Lung (tissue), 12 donors: ENCODE data around the gene IFNAR1. TPM values are rescaled to one million over a fixed set of nuclear protein-coding genes. Genes with fewer than 3 reads are reported as not detected.

Source experiments
- ATAC-seq: fragments of 200-7000 bp; cut with Tn5 transposase; one replicate; pipeline ENCODE4 v1.9.1; 2020; ENCODE audit warnings: moderate number of reproducible peaks; ENCODE audit not compliant: insufficient read depth, low FRiP score
- DNase-seq, 3 donors: peaks; one replicate each; pipeline ENCODE4 v3.0.0-alpha.2; 2013 to 2017
- H3K27ac ChIP-seq, 2 donors: one replicate each; pipeline ENCODE4 v1.5.1; 2013; ENCODE audit warnings: mild to moderate bottlenecking in 2 of 2, moderate library complexity in 2 of 2, control low read depth in 1 of 2, inconsistent platforms in 1 of 2, low read depth in 1 of 2, low read length in 1 of 2
- H3K27me3 ChIP-seq, 3 donors: one replicate each; pipeline ENCODE4 v1.5.1; 2013; ENCODE audit warnings: low read length in 2 of 3; ENCODE audit not compliant: control insufficient read depth in 3 of 3, insufficient read depth in 3 of 3
- H3K36me3 ChIP-seq, 4 donors: one replicate each; pipeline ENCODE4 v1.5.1; 2013; ENCODE audit warnings: low read length in 4 of 4, mild to moderate bottlenecking in 1 of 4, moderate library complexity in 1 of 4; ENCODE audit not compliant: control insufficient read depth in 4 of 4, insufficient read depth in 4 of 4
- H3K4me1 ChIP-seq, 5 donors: one replicate each; pipeline ENCODE4 v1.5.1; 2013; ENCODE audit warnings: low read length in 5 of 5, mild to moderate bottlenecking in 2 of 5, moderate library complexity in 1 of 5; ENCODE audit not compliant: control insufficient read depth in 5 of 5, insufficient read depth in 5 of 5
- H3K4me3 ChIP-seq: one replicate; pipeline ENCODE4 v1.5.1; 2013; ENCODE audit warnings: mild to moderate bottlenecking, control low read depth, moderate library complexity
- H3K9ac ChIP-seq, 2 donors: one replicate each; pipeline ENCODE4 v1.5.1; 2013; ENCODE audit warnings: low read length in 2 of 2, control low read depth in 1 of 2; ENCODE audit not compliant: insufficient read depth in 1 of 2
- H3K9me3 ChIP-seq, 4 donors: one replicate each; pipeline ENCODE4 v1.5.1; 2013; ENCODE audit warnings: low read length in 3 of 4, mild to moderate bottlenecking in 1 of 4, moderate library complexity in 1 of 4; ENCODE audit not compliant: control insufficient read depth in 4 of 4, insufficient read depth in 3 of 4
- WGBS, 2 donors: extraction: QIAGEN DNeasy Blood & Tissue Kit; methylation state at CpG; one replicate each; pipeline ENCODE4 v1.1.7; 2013; 5-methylcytosine and 5-hydroxymethylcytosine counted together
- polyA plus RNA-seq, 2 donors: library from polyadenylated mRNA; stranded (reverse); fragments of 200-250 nt; gene quantifications; one replicate each; pipeline ENCODE4 v1.2.1, GENCODE V29; 2013
- total RNA-seq, 2 donors: library from RNA; depleted of rRNA in 1 of 2; stranded (reverse); fragments of >200 nt in 1 of 2; gene quantifications; one replicate each; pipeline ENCODE4 v1.2.1, GENCODE V29; 2014 to 2021
- TF ChIP-seq, protein P1 (sequence below): IDR thresholded peaks from 2 replicates; pipeline ENCODE4 v1.5.1; 2012; ENCODE audit warnings: mild to moderate bottlenecking; ENCODE audit errors: control extremely low read depth, extremely low read depth
- donor health status: control.
- donor health status: control.
- donor health status: Bipolar disorder and iron deficiency.
- donor health status: healthy.
- donor health status: DM: yes; HTN: yes; CAD: no.

Gene IFNAR1
- total and polyA plus RNA-seq, 4 donors, result 14.3 to 58.7 (median 51.4) TPM

- Histone ChIP-seq H3K9me3 (no peaks in the 10 kb centered on the region), H3K27me3 (no peaks in the 10 kb centered on the region), H3K36me3 (peaks cover 7 to 18% (median 9%) of the 10 kb centered on the region in 4 donors), H3K4me1 (peaks cover 0 to 5% (median 0%) of the 10 kb centered on the region in 5 donors), H3K27ac (no peak overlapping the region), H3K9ac (no peak overlapping the region), H3K4me3 (no peak overlapping the region)
- TF ChIP-seq, protein P1, sequence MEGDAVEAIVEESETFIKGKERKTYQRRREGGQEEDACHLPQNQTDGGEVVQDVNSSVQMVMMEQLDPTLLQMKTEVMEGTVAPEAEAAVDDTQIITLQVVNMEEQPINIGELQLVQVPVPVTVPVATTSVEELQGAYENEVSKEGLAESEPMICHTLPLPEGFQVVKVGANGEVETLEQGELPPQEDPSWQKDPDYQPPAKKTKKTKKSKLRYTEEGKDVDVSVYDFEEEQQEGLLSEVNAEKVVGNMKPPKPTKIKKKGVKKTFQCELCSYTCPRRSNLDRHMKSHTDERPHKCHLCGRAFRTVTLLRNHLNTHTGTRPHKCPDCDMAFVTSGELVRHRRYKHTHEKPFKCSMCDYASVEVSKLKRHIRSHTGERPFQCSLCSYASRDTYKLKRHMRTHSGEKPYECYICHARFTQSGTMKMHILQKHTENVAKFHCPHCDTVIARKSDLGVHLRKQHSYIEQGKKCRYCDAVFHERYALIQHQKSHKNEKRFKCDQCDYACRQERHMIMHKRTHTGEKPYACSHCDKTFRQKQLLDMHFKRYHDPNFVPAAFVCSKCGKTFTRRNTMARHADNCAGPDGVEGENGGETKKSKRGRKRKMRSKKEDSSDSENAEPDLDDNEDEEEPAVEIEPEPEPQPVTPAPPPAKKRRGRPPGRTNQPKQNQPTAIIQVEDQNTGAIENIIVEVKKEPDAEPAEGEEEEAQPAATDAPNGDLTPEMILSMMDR, result no peak
- ATAC-seq (no peak), DNase-seq (no peak)
- 86 to 96% methylated on average over 1 of the region's 1 CpG for WGBS, 2 donors
Measured at GRCh38 chr21:33339135-33339534, 14.4 kb downstream of the IFNAR1 start.

GRCh38 chr21:33339918-33340317 is 15.1 kb downstream of the IFNAR1 start:
- Histone ChIP-seq H3K9me3 (no peaks in the 10 kb centered on the region), H3K4me3 (no peak overlapping the region), H3K36me3 (peaks cover 7 to 18% (median 8%) of the 10 kb centered on the region in 4 donors), H3K27ac (peak overlapping the region in 1 of 2 donors; percentile 2), H3K4me1 (peaks cover 0 to 5% (median 0%) of the 10 kb centered on the region in 5 donors), H3K9ac (no peak overlapping the region), H3K27me3 (no peaks in the 10 kb centered on the region)
- ATAC-seq (no peak), DNase-seq (peak in 1 of 3 donors; percentile 9)
- TF ChIP-seq, protein P1, result no peak
- 21 to 29% methylated on average over 2 of the region's 2 CpGs for WGBS, 2 donors

- Histone ChIP-seq H3K27me3 (no peaks in the 10 kb centered on the region), H3K27ac (no peak overlapping the region), H3K4me1 (no peaks in the 10 kb centered on the region), H3K9me3 (no peaks in the 10 kb centered on the region), H3K4me3 (no peak overlapping the region), H3K9ac (no peak overlapping the region), H3K36me3 (peaks cover 11 to 26% (median 19%) of the 10 kb centered on the region in 4 donors)
- TF ChIP-seq, protein P1, result no peak
- DNase-seq, result no peak
- 94 to 96% methylated on average over 5 of the region's 5 CpGs for WGBS, 2 donors
- ATAC-seq, result no peak
Measured at GRCh38 chr21:33345751-33346238, 21.0 kb downstream of the IFNAR1 start.

DNA sequence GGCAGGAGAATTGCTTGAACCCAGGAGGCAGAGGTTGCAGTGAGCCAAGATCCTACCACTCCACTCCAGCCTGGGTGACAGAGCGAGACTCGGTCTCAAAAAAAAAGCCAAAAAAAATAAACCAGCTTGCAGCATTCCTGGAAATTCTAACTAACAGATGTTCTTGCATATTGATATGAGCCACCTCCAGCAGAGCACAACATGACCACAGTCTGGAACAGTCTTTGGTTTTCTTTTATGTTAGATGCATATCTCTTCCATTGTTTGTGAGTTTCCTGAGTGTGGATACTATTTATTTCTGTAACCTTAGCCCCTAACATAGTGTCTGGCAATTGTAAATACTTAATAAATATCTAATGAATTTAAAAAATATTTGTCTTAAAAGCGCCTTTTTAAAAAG is 23.9 kb downstream of the IFNAR1 start:
- no peak overlapping the region for H3K4me3 ChIP-seq
- no peaks in the 10 kb centered on the region for H3K9me3 ChIP-seq
- peaks cover 10 to 22% (median 16%) of the 10 kb centered on the region in 4 donors for H3K36me3 ChIP-seq
- 75 to 88% methylated on average over 3 of the region's 3 CpGs for WGBS, 2 donors
- H3K4me1 ChIP-seq, result peaks cover 0 to 3% (median 0%) of the 10 kb centered on the region in 5 donors
- H3K27me3 ChIP-seq, result no peaks in the 10 kb centered on the region
- TF ChIP-seq, protein P1, result no peak
- H3K27ac ChIP-seq, result no peak overlapping the region
- no peak overlapping the region for H3K9ac ChIP-seq
- no peak for ATAC-seq
- no peak for DNase-seq
